Measurements from ENCODE around the gene ARSG.
"Not testable (repeated sequence)": the region's sequence is repeated elsewhere in the genome, so short reads cannot be mapped to it uniquely, and the experiment has no call there.

Gene ARSG

GRCh38 chr17:68281965-68282364 lies 9.3 kb upstream of the ARSG start:
- DNase-seq: not testable (repeated sequence)

DNA sequence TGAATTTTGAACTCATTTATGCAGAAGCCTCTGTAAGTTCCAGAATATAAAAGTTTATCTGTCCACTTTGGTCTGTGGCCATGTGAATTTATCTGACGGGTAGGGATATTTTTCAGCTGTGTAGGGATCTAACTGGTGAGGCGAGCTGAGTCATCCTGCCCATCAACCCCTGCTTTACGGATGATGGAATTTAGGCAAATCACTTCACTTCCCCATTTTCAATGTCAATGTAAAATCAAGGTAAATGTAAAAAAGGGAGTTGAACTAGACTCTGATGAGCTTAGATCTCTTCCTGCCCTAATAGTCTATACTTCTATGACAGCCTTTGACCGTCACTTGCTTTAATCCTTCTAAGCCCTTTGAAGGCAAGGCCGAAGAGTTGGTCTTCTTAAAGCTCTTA lies 2.9 kb upstream of the ARSG start:
- no peak for DNase-seq

- DNase-seq: no peak
These were observed 2.5 kb upstream of the ARSG start for GRCh38 chr17:68288804-68289203.

DNA sequence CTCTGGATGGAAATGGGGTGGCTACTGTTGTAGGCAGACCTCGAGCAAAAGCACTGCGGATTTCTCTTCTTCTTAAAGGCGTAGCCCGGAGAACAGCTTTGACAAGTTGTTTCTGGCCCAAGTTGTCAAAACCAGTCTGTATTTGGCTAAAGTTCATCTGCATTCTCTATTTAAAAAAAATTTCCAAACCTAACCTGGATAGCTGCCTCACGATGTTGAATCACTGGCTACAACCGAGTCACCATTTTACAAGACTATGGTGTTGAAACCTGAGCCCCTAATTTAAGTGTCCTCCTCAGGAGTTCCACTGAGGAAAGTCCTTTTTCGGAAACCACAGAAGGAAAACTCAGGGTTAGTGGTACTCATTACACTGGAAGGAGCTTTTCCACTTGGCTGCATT lies 1.8 kb upstream of the ARSG start:
- DNase-seq: no peak

DNA sequence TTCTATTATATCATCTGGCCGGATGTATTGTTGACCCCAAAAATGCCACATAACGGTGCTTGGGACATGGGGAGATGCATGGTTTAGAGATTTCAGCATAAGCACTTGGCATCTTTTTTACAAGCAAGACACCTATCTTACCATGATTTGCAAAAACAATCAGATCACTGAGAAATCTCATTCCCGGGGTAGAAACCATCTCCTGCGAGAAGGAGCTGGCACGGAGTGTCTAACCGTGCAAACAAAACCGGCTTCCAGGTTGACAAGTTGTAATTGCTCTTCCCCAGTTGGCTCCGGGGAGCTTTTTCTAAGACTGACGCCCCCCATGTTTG lies 1.4 kb upstream of the ARSG start:
- DNase-seq: no peak

- peak; percentile 60 for DNase-seq
These were observed 884 bp upstream of the ARSG start for GRCh38 chr17:68290268-68290954.

GRCh38 chr17:68291836-68292688 lies 767 bp downstream of the ARSG start:
- DNase-seq: peak; percentile 92

- no peak for DNase-seq
These were observed 1.4 kb downstream of the ARSG start for GRCh38 chr17:68292689-68293040.

DNA sequence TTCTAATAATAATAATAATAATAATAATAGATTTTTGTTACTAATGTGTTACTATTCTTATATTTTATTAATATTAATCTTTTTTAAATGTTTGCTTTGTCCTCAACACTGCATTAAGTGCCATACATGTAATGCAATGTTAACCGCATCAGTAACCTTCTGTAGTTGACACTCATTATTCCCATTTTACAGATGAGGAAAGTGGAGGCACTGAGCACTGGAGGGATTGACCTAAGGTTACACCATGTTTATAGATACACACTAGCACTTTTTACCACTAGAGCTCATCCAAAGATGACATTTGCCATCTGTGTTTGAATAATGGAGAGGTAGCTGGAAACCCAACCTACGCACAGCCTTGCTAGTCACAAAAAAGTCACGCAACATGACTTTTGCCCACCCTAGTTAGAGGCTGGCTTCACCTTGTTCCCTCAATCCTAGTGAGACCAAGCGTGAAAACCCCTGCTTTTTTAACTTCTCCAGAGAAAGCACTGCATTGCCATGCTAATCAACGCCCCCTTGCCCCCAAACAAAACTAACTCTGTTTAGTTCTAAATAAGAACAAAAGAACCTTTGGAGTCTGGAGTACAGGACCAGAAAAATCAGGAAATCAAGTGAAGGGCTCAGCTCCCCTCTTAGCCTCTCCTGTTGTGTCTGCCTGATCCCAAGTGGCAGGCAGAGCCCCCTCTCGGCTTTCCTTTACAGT lies 2.3 kb downstream of the ARSG start:
- no peak for DNase-seq

DNA sequence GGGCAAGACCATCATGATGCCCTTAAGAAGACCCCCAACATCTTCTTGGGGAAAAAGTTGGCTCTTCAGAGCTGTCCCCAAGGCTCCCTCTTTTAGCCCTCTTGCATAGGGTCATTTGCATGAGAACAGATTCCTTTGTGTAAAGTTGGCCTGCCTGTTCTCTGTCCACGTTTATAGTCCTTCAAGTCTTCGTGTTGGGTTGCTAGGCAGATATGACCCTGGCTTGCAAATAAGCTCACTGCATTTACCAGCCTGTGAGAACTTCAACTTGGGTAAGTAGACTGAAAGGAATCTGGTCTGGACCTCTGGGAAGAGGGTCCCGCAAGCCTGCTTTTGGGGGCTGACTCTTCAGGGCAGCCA lies 2.9 kb downstream of the ARSG start:
- DNase-seq: no peak

GRCh38 chr17:68294617-68295016 lies 3.3 kb downstream of the ARSG start:
- no peak for DNase-seq

- DNase-seq: no peak
These were observed 3.8 kb downstream of the ARSG start for GRCh38 chr17:68295086-68295485.

- peak; percentile 69 for DNase-seq
These were observed 5.2 kb downstream of the ARSG start for GRCh38 chr17:68296217-68297191.

DNA sequence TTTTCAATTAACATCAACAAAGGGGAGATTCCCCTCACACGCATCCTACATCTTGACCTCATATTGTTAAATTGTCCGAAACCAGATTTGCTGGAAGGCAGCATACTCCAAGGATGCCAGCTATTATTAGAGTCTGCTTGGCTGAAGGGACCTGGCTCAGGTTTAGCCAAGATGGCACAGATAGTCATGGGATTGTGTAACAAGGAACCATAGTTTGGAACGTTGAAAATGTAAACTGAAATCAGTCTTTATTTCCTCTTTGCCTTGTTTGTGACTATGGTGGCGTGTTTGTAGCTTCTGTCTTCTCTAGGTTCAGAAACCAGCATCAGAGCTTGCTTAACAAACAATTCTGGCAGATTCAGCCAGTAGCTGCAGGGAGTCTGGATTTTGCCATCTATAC lies 5.9 kb downstream of the ARSG start:
- DNase-seq: no peak

GRCh38 chr17:68298601-68299000 lies 7.3 kb downstream of the ARSG start:
- DNase-seq: no peak

GRCh38 chr17:68299817-68300216 lies 8.5 kb downstream of the ARSG start:
- no peak for DNase-seq

DNA sequence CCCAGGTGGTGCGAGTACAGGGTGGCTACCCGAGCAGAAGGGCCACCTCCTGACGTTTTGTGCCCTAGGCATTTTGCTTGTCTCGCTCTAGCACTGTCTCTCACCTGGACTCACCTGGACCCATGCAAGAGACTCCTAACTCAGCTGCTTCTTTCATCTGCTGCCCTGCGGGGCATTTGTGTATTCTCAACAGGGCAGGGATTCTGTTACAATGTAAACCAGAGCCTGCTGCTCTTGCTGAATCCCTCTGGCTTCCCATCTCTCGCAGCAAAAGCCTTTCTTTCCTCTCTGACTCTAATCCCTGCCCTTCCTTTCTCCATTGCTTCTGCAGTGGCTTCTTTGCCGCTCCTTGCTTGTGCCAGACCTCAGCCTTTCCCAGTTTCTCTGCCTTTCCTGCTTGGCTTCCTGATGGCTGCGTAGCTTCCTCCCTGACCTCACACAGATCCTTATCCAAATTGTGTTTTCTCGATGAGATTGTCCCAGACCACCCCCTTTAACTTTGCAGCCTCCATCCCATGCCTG lies 10.2 kb downstream of the ARSG start:
- DNase-seq: no peak

- DNase-seq: no peak
These were observed 10.8 kb downstream of the ARSG start for GRCh38 chr17:68302066-68302564.

DNA sequence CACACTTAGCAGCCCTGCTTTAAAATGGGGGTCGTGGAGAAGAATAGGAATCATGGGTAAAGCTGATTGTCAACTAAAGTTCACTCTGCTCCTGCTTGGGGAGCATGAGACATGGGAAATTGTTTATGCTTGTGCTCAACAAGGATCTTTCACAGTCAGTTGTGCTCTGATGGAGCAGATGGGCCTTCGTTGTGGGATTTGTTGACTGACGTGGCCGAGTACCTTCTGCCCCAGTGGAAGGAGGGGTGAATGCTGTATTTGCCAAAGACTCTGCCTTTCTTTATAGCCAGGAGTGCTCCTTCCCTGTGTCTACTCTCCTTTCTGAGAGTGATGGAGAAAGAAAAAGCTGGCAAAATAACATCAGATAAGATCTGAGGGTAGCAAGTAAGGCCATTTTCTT lies 11.4 kb downstream of the ARSG start:
- no peak for DNase-seq

DNA sequence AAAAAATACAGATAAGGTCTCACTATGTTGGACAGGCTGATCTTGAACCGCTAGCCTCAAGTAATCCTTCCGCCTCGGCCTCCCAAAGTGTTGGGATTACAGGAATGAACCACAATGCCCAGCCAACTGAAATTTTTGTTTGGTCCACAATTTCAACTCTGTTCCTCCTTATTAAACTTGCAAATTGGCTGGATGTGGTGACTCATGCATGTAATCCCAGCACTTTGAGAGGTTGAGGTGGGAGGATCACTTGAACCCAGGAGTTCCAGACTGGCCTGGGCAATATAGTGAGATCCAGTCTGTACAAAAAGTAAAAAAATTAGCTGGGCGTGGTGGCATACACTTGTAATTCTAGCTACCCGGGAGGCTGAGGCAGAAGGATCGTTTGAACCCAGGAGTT lies 13.4 kb downstream of the ARSG start:
- no peak for DNase-seq

DNA sequence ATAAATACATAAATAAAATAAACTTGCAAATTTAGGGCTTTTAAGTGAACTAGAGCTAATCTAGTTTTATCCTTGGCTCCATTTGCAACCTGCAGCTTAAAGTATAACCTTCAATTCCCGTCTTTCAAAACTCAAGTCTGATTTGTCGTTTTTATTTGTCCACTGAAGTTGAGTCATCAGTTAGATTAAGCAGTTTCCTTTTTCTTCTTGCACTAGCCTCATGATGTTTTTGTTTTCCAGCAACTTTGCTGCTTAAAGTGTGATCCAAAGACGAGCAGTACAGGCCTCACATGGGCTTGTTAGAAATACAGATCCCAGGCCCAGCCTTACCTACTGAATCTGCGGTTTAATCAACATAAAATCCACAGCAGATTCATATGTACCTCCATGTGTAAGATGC lies 13.8 kb downstream of the ARSG start:
- no peak for DNase-seq

DNA sequence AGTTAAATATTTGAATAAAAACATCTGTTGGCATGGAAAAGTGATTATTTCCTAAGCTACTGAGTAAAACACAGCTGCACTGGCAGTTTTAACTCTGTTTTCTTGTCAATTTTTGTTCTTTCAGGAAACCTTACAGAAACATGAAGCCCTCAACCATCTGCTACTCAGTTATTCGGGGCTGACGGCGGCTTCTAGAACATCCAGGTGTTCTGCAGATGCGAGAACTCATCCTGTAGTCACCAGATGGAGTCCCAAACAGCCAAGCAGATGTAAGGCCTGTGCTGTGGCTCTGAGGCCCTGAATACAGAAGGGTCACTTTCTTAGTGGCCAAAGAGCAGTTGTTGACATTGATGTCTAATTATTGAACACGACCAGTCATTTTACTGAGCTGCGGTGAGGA lies 15.5 kb downstream of the ARSG start:
- no peak for DNase-seq

GRCh38 chr17:68307443-68307842 lies 16.1 kb downstream of the ARSG start:
- DNase-seq: no peak

Measured in CD4-positive, alpha-beta T cell treated with Interleukin-17A for 4 hours (primary cell).